ENCODE results near the gene GRIK3.

DNA sequence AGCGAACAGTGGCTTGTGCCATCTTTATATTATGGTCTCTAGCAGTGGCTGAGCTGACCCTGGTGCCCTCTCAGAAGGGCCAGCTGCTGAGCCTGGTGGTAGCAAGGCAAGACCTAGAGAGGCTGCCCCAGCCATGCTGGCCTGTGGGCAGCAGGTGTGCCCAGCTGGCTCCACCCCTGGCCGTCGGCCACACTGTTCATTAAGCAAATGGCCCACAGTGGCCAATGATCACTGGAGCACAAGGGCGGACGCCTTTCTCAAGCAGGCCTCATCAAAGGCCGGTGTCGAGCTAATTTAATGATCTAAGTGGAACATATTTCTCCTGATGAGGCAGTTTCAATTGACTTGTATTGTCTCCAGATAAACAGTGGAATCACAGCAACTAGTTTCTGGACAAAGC is 89.4 kb downstream of the GRIK3 start:
- TF ChIP-seq NRF1 (IDR thresholded peaks at IDR 0.05; ENCODE audit: low read depth, low read length) (no peak), GTF2F1 (IDR thresholded peaks at IDR 0.05; ENCODE audit: borderline replicate concordance, low read depth, low read length) (no peak), PHF8 (conservative IDR thresholded peaks at IDR 0.05; ENCODE audit: low read depth, low read length) (no peak), POLR2A (IDR thresholded peaks at IDR 0.05; ENCODE audit: control extremely low read depth in 1 of 2, low read depth in 2 of 2, low read length in 2 of 2) (no peak), SP1 (IDR thresholded peaks at IDR 0.05; ENCODE audit: low read depth, low read length) (no peak), BCL11A (IDR thresholded peaks at IDR 0.05; ENCODE audit: low read depth in 2 of 2, low read length in 2 of 2) (no peak), RAD21 (IDR thresholded peaks at IDR 0.05 in 1 of 2, conservative IDR thresholded peaks at IDR 0.05 in 1 of 2; ENCODE audit: low read depth in 2 of 2, low read length in 2 of 2) (no peak)
- TF ChIP-seq, protein P1, sequence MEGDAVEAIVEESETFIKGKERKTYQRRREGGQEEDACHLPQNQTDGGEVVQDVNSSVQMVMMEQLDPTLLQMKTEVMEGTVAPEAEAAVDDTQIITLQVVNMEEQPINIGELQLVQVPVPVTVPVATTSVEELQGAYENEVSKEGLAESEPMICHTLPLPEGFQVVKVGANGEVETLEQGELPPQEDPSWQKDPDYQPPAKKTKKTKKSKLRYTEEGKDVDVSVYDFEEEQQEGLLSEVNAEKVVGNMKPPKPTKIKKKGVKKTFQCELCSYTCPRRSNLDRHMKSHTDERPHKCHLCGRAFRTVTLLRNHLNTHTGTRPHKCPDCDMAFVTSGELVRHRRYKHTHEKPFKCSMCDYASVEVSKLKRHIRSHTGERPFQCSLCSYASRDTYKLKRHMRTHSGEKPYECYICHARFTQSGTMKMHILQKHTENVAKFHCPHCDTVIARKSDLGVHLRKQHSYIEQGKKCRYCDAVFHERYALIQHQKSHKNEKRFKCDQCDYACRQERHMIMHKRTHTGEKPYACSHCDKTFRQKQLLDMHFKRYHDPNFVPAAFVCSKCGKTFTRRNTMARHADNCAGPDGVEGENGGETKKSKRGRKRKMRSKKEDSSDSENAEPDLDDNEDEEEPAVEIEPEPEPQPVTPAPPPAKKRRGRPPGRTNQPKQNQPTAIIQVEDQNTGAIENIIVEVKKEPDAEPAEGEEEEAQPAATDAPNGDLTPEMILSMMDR (IDR thresholded peaks at IDR 0.05; ENCODE audit: control extremely low read depth in 1 of 3, insufficient read depth in 1 of 3, low read depth in 1 of 3, low read length in 3 of 3): no peak
